ENCODE measurements around the gene CLPTM1. TPM values are rescaled to one million over a fixed set of nuclear protein-coding genes. Genes with fewer than 3 reads are reported as not detected.

CLPTM1 gene
- total RNA-seq, 1 experiment from 2014 or later = 82.0 TPM

DNA sequence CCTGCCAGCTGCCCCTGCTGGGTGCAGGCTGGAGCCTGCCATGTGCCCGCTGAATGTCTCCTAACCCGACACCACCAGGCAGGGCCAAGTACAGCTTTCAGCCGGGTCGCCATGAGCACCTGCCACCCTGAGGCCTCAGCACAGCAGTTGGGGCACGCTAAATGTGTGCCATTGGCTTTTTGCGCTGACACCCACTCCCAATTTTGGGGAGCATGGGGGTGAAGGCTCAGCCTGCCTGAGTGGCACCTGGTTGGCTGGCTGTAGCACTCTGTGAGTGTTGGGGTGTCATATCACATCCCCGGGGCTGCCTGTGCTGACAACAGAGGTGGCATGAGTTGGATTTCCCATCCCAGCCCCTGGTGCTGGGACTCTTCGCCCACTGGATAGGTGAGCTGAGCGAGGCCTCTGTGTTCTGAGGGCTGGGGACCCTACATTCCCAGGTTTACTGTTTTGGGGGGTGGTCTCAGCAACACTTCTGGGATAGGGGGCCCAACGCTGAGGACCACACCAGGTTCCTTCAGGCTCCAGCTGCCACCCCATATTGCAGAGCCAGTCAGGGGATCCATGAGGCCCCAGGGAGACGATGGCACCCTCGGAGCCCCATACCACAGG is 38.9 kb downstream of the CLPTM1 start:
- Histone ChIP-seq H3K27me3 (ENCODE audit: insufficient read depth, low read length) (no peaks in the 10 kb centered on the region), H4K5ac (ENCODE audit: insufficient read length, low read depth, low read length) (no peak overlapping the region), H3K18ac (ENCODE audit: insufficient read length, low read depth, low read length) (no peak overlapping the region), H3K23ac (ENCODE audit: insufficient read length, low read depth, low read length) (no peak overlapping the region), H4K8ac (replicated peaks; ENCODE audit: insufficient read length, low read depth, low read length) (no peak overlapping the region), H2BK12ac (ENCODE audit: insufficient read length, low read depth, low read length) (no peak overlapping the region), H3K9me3 (ENCODE audit: control insufficient read depth, low read depth, low read length) (no peaks in the 10 kb centered on the region), H3T11ph (ENCODE audit: low read length) (no peak overlapping the region), H2BK15ac (ENCODE audit: low read depth, low read length) (no peak overlapping the region), H3K14ac (ENCODE audit: insufficient read depth, low read length) (no peak overlapping the region), H2BK20ac (ENCODE audit: low read depth, low read length, poor library complexity, severe bottlenecking) (no peak overlapping the region), H2AFZ (ENCODE audit: low read length) (no peak overlapping the region), H3K56ac (ENCODE audit: insufficient read length, low read depth, low read length) (no peak overlapping the region), H3K23me2 (ENCODE audit: insufficient read length, low read depth, low read length, poor library complexity, severe bottlenecking) (no peaks in the 10 kb centered on the region), H4K91ac (ENCODE audit: insufficient read length, low read depth, low read length) (no peak overlapping the region), H3K79me1 (ENCODE audit: insufficient read depth, low read depth, low read length, poor library complexity, severe bottlenecking) (no peaks in the 10 kb centered on the region), H2AK5ac (ENCODE audit: insufficient read length, low read length) (no peak overlapping the region), H3K79me2 (ENCODE audit: insufficient read depth, low read length) (no peaks in the 10 kb centered on the region), H3K4ac (ENCODE audit: low read depth, low read length) (no peak overlapping the region), H3K27ac (ENCODE audit: insufficient read length, low read depth, low read length) (no peak overlapping the region), H2BK5ac (ENCODE audit: insufficient read length, low read length) (no peak overlapping the region), H3K4me1 (ENCODE audit: insufficient read depth, low read length) (no peaks in the 10 kb centered on the region), H3K4me2 (ENCODE audit: insufficient read depth, insufficient read length, low read length) (no peak overlapping the region), H3K9ac (ENCODE audit: extremely low read depth, insufficient read length, low read length) (no peak overlapping the region), H4K20me1 (ENCODE audit: control insufficient read depth, insufficient read depth, insufficient read length) (no peaks in the 10 kb centered on the region), H2BK120ac (ENCODE audit: low read depth, low read length, poor library complexity, severe bottlenecking) (no peak overlapping the region)
- WGBS (ENCODE audit: extremely low coverage, insufficient read length, low lambda C conversion rate) = no CpG with 5 or more reads among the region's 12 CpGs
- Mint-ChIP-seq H3K27ac (peak overlapping the region in 1 of 3 experiments; percentile 35; a peak in 1 of 7 replicates), H3K4me3 (no peak overlapping the region), H3K4me1 (no peaks in the 10 kb centered on the region), H3K9me3 (no peaks in the 10 kb centered on the region), H3K27me3 (ENCODE audit: low read depth) (no peaks in the 10 kb centered on the region; the same call in 1 of the 2 replicates), H3K36me3 (ENCODE audit: insufficient read depth in 1 of 3, low read depth in 3 of 3) (peaks cover 13 to 26% (median 21%) of the 10 kb centered on the region in 3 experiments; a peak in 6 of 7 replicates)
- TF ChIP-seq, protein P1, sequence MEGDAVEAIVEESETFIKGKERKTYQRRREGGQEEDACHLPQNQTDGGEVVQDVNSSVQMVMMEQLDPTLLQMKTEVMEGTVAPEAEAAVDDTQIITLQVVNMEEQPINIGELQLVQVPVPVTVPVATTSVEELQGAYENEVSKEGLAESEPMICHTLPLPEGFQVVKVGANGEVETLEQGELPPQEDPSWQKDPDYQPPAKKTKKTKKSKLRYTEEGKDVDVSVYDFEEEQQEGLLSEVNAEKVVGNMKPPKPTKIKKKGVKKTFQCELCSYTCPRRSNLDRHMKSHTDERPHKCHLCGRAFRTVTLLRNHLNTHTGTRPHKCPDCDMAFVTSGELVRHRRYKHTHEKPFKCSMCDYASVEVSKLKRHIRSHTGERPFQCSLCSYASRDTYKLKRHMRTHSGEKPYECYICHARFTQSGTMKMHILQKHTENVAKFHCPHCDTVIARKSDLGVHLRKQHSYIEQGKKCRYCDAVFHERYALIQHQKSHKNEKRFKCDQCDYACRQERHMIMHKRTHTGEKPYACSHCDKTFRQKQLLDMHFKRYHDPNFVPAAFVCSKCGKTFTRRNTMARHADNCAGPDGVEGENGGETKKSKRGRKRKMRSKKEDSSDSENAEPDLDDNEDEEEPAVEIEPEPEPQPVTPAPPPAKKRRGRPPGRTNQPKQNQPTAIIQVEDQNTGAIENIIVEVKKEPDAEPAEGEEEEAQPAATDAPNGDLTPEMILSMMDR (conservative IDR thresholded peaks at IDR 0.05) = no peak
- no peak for DNase-seq
